Activated CD8-positive, alpha-beta T cell treated with anti-CD3 and anti-CD28 coated beads for 36 hours (primary cell): ENCODE measurements around the gene PIEZO1. TPM values are rescaled to one million over a fixed set of nuclear protein-coding genes. Genes with fewer than 3 reads are reported as not detected.

Experiments
- ATAC-seq: fragments of 200-7000 bp; cut with Tn5 transposase; one replicate; pipeline ENCODE4 v1.10.0; 2021; ENCODE audit warnings: mild to moderate bottlenecking, moderate library complexity
- CTCF ChIA-PET: fragments of 350-600 bp; sonication (Branson Sonifier 250); formaldehyde crosslinking; loops from one replicate; lab custom pipeline; 2021; ENCODE audit warnings: antibody characterized with exemption; lab: Charles Lee
- POLR2A ChIA-PET: fragments of 350-600 bp; sonication (Branson Sonifier 250); formaldehyde crosslinking; loops from one replicate; lab custom pipeline; 2021; ENCODE audit warnings: antibody characterized with exemption; lab: Charles Lee
- DNase-seq: peaks from one replicate; pipeline ENCODE4 v3.0.0-alpha.2; 2020
- H3K27ac Mint-ChIP-seq: one replicate; pipeline ENCODE4 v1.8.0; 2021; ENCODE audit warnings: mild to moderate bottlenecking, mixed read lengths
- H3K27me3 Mint-ChIP-seq: one replicate; pipeline ENCODE4 v1.8.0; 2021; ENCODE audit warnings: mixed read lengths
- H3K36me3 Mint-ChIP-seq: one replicate; pipeline ENCODE4 v1.8.0; 2021; ENCODE audit warnings: low read depth, mixed read lengths
- H3K4me1 Mint-ChIP-seq: one replicate; pipeline ENCODE4 v1.8.0; 2021; ENCODE audit warnings: low read depth, mixed read lengths
- H3K4me3 Mint-ChIP-seq: one replicate; pipeline ENCODE4 v1.8.0; 2021; ENCODE audit warnings: mild to moderate bottlenecking, moderate library complexity, mixed read lengths
- H3K9me3 Mint-ChIP-seq: one replicate; pipeline ENCODE4 v1.8.0; 2021; ENCODE audit warnings: mixed read lengths
- CTCF ChIP-seq: fragments of 200-600 bp; IDR thresholded peaks from one replicate; pipeline ENCODE4 v1.8.0; 2022; ENCODE audit warnings: antibody characterized with exemption, mild to moderate bottlenecking
- intact Hi-C: fragments of 100-400 bp; cut with micrococcal nuclease; formaldehyde crosslinking; loops from one replicate; pipeline ENCODE4 v1.10.0; 2022
- total RNA-seq, 2 experiments: library from RNA; stranded (reverse); gene quantifications; one replicate each; pipeline ENCODE4 v1.2.3, GENCODE V29; 2021

PIEZO1 gene
- total RNA-seq, 2 experiments from 2014 or later, result 87.7 to 91.8 TPM

GRCh38 chr16:88710556-88710955 lies 74.5 kb downstream of the PIEZO1 start:
- intact Hi-C loops, result no loop called here
- ATAC-seq (no peak), DNase-seq (no peak)
- CTCF ChIA-PET, result no interaction called here
- H3K27ac Mint-ChIP-seq, result no peak overlapping the region
- POLR2A ChIA-PET, result interaction anchor here (1.2 kb wide), 2 partner anchors 9 to 92 kb away, joined by 3 read pairs; no protein-coding TSS in a partner anchor
- H3K36me3 Mint-ChIP-seq, result peaks cover 2% of the 10 kb centered on the region
- TF ChIP-seq CTCF, result no peak
- H3K9me3 Mint-ChIP-seq, result no peaks in the 10 kb centered on the region
- H3K4me3 Mint-ChIP-seq, result no peak overlapping the region
- peaks cover 10% of the 10 kb centered on the region for H3K4me1 Mint-ChIP-seq
- no peaks in the 10 kb centered on the region for H3K27me3 Mint-ChIP-seq

GRCh38 chr16:88706965-88707826 lies 77.8 kb downstream of the PIEZO1 start:
- intact Hi-C loops, result no loop called here
- Mint-ChIP-seq H3K4me3 (peak overlapping the region; percentile 88), H3K27ac (peak overlapping the region; percentile 77), H3K9me3 (no peaks in the 10 kb centered on the region), H3K36me3 (peaks cover 12% of the 10 kb centered on the region), H3K4me1 (peaks cover 28% of the 10 kb centered on the region), H3K27me3 (no peaks in the 10 kb centered on the region)
- no peak for TF ChIP-seq CTCF
- no peak for DNase-seq
- ATAC-seq, result no peak
- ChIA-PET CTCF (interaction anchor here (0.8 to 1.9 kb wide), 4 partner anchors 10 to 36 kb away, joined by 3 to 9 read pairs (median 4); no protein-coding TSS in a partner anchor), POLR2A (interaction anchor here (0.6 to 8.0 kb wide), 14 partner anchors 8 to 105 kb away, joined by 3 to 61 read pairs (median 4); partner anchors contain the start of genes APRT and SNAI3)

GRCh38 chr16:88706229-88706964 lies 78.6 kb downstream of the PIEZO1 start, which contains the start of the genes CTU2 and RNF166:
CTU2 (plus strand) TSS chr16:88706503; CDS start chr16:88706531, 28 bp downstream.
RNF166 (minus strand) TSS chr16:88706408; CDS start chr16:88706325, 83 bp downstream.
- DNase-seq (peak; percentile 93), ATAC-seq (peak; percentile 62)
- Mint-ChIP-seq H3K36me3 (peaks cover 18% of the 10 kb centered on the region), H3K27ac (peak within 1 kb of the TSS; percentile 92), H3K27me3 (no peaks in the 10 kb centered on the region), H3K4me1 (peaks cover 34% of the 10 kb centered on the region), H3K9me3 (no peaks in the 10 kb centered on the region), H3K4me3 (peak within 1 kb of the TSS; percentile 94)
- intact Hi-C loops, result no loop called here
- ChIA-PET POLR2A (interaction anchor here (0.6 to 8.0 kb wide), 12 partner anchors 9 to 104 kb away, joined by 3 to 61 read pairs (median 4); partner anchors contain the start of gene SNAI3), CTCF (interaction anchor here (1.5 to 4.2 kb wide), 4 partner anchors 21 to 37 kb away, joined by 4 to 16 read pairs (median 8); partner anchors contain the start of gene SNAI3)
- TF ChIP-seq CTCF, result no peak

- H3K36me3 Mint-ChIP-seq, result peaks cover 20% of the 10 kb centered on the region
- H3K27ac Mint-ChIP-seq, result peak overlapping the region; percentile 92
- peak overlapping the region; percentile 94 for H3K4me3 Mint-ChIP-seq
- H3K27me3 Mint-ChIP-seq, result no peaks in the 10 kb centered on the region
- CTCF ChIA-PET, result interaction anchor here (0.9 to 4.2 kb wide), 5 partner anchors 20 to 135 kb away, joined by 3 to 16 read pairs (median 4); partner anchors contain the start of gene SNAI3
- POLR2A ChIA-PET, result interaction anchor here (0.8 to 8.0 kb wide), 11 partner anchors 11 to 254 kb away, joined by 3 to 61 read pairs (median 5); partner anchors contain the start of gene SNAI3
- no peak for TF ChIP-seq CTCF
- intact Hi-C loops, result no loop called here
- ATAC-seq (no peak), DNase-seq (peak; percentile 19)
- H3K4me1 Mint-ChIP-seq, result peaks cover 35% of the 10 kb centered on the region
- no peaks in the 10 kb centered on the region for H3K9me3 Mint-ChIP-seq
Measured at GRCh38 chr16:88705801-88706228, 79.2 kb downstream of the PIEZO1 start.
